GM19328 (cell line): ENCODE measurements around the gene ARL4D.
"Not testable (repeated sequence)": the region's sequence is repeated elsewhere in the genome, so short reads cannot be mapped to it uniquely, and the experiment has no call there.

Source experiments
- ATAC-seq: cut with Tn5 transposase; IDR thresholded peaks from one replicate; pipeline ENCODE4 v1.9.1; 2021; ENCODE audit warnings: mild to moderate bottlenecking, moderate library complexity; ENCODE audit not compliant: unreplicated experiment

Gene ARL4D

DNA sequence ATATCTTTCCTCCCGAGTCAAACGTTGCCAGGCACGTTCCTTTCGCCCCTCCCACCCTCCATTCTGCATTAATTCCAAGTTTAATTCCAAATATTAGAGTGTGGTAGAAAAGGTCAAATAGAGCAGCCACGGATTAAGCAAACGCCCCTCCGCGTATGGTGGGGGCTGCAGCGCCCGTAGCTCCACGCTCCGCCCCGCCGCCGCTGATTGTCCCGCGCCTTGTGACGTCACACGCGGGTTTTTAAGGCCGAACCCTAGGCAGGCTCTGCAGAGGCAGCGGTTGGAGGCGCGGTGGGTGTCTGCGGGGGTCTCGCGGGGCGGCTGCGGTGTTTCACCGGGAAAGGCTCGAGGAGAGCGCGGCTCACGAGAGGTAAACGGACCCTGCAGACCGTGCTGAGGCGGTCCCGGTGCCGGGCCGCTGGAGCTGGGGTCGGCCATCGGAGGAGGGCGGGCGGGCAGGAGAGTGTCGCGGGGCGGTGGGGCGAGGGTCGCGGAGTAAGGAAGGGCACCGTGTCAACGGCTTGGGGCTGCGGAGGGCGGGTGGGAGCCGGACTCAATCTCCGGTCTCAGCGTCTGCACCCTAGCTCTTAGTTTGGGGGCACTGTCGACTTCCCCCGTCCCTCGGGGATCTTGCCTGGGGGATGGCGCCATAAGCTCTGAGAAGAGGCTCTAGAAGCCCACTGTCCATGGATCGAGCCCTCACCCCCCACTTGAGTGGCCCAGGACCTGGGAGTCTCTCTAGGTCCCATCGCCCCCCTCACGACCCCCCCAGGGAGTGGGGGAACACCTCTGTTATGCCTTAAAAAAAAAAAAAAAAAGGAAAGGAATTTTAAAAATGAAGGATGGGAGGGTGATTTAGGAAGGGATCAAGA, at the start of gene ARL4D:
ARL4D (plus strand) TSS at position 270 of the 872 bp plus-strand sequence. CDS start 740 bp downstream, outside the sequence.
- no peak for ATAC-seq

- no peak for ATAC-seq
Measured at GRCh38 chr17:43349142-43349541, 49.7 kb upstream of the ARL4D start.

GRCh38 chr17:43350888-43351361, 47.9 kb upstream of the ARL4D start:
- ATAC-seq, result no peak

GRCh38 chr17:43351691-43352090, 47.1 kb upstream of the ARL4D start:
- ATAC-seq, result no peak

DNA sequence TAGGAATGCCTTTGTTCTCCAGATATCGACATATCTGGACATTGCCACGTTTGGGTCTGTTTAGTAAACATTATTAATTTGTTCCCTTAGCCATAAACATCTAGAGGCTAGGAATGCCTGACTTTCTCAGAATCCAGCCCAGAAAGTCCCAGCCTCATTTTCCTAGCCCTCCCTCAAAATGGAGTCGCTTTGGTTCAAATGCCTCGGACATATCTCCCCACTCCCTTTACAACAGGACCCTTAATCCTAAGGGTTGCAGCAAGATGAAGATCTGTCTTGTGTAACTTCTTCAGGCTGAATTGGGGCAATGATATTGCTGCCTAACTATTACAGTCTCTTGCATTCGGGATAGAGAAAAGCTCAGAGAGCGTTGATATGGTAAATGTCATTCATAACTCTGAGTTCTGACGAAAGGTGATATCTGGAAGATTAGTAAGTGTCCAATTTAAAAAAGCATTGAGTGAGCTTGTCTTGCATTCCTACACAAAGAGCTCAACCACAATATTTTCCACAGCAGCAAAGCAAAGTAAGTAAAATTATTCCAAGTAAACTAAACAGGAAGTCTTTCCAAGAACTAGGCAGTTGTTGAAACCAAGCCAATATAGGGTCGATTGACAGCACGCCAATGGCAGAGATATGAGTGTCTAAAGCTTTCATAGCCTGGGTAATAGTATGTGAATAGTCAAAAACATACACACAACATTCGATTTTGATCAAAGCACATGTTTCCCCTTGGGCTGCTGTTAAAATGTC, 46.0 kb upstream of the ARL4D start:
- no peak for ATAC-seq

DNA sequence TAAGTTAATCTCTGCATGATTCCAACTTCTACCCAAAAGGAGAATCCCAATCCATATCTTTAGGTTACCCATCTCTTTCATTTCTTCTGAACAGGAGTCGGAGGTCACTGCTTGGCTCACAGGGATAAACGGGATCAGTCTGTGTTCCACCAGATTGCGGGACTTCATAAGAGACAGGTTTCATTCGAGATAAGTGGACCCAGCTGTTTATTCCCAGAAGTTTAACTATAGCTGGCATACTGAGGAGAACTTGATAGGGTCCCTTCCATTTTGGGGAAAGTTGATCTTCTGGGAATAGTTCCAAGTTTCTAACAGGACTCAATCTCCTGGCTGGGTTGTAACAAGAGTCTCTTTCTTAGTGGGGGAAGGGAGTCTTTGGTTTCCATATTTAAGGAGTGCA, 45.4 kb upstream of the ARL4D start:
- ATAC-seq, result no peak

DNA sequence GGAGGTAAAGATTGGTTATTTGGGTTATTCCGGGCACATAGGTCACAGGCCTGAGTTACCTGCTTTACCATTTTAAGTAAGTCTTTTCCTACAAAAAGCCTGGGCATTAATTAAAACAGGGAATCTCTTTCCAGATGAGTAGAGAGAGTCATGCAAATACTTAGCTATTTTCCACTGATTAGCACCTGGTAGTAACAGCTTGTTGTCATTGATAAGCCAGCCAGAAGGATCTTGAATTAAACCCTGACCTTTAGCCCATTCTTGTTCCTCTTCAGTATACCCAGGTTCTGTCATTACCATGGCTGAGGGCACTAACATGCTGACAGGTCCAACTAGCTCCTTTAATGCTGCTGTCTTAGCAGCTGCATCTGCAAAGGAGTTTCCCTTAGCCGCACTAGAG, 44.4 kb upstream of the ARL4D start:
- no peak for ATAC-seq

GRCh38 chr17:43356450-43356849, 42.3 kb upstream of the ARL4D start:
- no peak for ATAC-seq

- ATAC-seq, result no peak
Measured at GRCh38 chr17:43356999-43357398, 41.8 kb upstream of the ARL4D start.

GRCh38 chr17:43359469-43360110, 39.2 kb upstream of the ARL4D start:
- no peak for ATAC-seq

DNA sequence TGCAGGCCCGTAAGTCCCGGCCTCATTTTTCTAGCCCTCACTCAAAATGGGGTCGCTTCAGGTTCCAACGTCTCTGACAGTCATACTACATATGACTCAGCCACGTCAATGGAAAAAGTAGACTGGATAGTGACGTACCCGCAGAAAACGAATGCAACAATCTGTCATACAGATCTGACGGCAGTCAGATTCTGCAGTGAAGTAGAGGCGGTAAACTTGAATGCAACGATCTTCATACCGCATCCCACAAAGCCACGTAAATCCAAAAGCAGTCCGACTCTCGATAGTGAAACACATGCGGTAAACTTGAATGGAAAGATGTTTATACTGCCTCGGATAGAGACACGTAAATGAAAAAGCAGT, 38.4 kb upstream of the ARL4D start:
- no peak for ATAC-seq

DNA sequence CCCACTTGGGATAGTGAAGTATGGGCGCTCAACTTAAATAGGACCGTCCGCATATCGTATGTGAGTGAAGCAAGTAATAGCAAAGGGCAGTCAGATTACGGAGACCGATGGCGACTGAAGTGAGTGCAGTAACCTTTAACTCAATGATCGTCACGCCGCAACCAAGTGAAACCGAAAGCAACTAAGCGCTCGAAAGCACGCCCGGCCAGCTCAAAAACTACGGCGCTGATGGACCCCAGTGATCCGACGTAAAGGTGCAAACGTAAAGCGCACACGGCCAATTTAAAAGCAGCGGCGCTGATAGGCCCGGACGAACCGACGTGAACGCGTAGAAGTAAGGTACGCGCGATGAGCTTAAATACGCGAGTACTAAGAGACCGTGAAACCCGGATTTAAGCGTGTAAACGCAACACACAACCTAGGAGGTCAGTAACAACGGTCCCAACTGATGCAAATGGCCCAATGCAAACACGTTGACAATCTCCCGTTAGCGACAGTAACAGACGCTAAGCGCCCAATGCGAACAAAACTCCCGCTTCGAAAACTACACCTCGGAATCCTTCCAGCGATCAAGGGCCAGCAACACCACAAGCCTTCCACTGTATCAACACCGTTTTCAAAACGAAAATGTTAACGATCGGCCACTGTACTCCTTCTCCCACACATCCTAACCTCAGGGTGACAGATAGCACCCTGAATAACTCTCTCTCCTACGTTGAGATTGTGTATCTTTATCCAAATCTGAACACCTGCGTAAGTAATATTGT, 37.9 kb upstream of the ARL4D start:
- peak; percentile 77 for ATAC-seq

DNA sequence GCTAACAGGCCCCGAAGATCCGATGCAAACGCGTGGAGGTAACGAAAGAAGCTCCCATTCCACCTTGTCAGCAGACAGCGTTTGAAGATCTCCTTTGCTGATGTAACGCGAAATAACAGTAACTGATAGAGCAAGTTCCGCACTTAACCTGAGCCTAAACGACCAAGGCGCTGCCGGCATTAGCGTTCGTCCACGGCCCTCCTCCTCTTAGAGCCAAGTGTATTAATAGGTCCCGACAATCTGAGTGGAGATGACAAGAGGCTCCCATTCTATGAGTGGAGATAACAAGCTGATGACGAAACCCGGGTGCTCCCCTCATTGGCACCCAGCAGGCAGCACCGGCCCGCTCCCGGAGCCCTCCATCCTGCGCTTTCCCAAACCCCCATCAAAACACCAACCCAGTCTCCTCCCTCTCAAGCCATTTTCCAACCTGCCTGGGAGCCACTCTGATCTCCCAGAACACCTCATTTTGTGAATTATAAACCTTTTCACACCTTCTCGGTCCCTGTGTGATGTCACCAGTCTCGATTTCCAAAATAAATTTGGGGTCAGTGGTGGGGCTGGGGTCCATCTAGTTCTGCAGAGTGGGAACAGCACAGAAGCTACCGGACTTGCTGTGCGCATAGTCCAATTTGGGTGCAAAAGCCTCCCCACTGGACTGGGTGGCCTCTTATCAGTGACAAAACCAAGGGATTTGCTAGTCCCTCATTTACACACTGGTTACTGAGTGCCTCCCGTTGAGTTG, 35.4 kb upstream of the ARL4D start:
- ATAC-seq, result no peak

DNA sequence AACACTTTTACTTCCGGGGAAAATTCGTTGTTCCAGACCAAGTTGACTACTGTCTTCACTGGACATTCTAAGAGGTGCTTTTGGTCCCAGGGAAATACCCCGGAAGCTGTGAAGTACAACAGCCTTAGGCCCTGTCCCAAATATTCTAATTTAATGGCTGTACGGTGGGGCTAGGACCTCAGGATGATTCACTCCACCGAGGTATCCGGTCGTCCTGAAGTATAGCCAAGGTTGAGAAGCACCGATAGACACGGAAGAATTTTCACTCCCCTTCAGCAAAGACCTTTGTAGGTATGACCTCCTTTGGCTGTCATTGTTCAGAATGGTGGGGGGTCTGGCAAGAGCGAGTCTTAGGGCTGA, 34.9 kb upstream of the ARL4D start:
- no peak for ATAC-seq

- ATAC-seq, result no peak
Measured at GRCh38 chr17:43365356-43365755, 33.4 kb upstream of the ARL4D start.

- not testable (repeated sequence) for ATAC-seq
Measured at GRCh38 chr17:43365921-43366320, 32.9 kb upstream of the ARL4D start.

GRCh38 chr17:43366891-43367736, 31.7 kb upstream of the ARL4D start:
- ATAC-seq, result no peak

DNA sequence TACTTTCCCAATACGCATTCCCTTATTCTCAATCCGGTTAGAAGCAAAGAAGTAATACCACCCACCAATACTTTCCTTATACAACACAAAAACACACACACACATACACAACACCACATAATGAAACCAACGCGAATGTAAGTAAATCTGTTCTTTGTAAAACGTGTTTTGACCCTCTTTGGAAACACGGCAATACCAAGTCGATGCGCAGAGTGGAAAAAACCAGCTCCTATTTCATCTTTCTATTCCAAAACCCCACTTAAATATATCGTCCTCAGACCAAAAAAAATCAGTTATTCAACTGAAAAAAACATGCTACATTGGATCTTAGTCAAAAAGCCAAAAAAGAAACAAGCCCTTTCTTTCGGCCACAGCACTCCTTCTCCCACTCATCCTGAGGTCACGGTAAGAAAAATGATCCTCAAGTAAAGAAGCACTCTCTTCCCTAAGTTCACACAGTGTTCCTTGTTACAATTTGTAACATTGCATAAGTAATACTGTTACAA, 31.0 kb upstream of the ARL4D start:
- ATAC-seq, result no peak
